Prostate gland (tissue), 2 donors: ENCODE results near the gene HS1BP3.

ENCODE experiments used
- CTCF ChIP-seq, 4 experiments: fragments of 200-600 bp in 2 of 4; fragments of 450-650 bp in 2 of 4; sonication (generic) in 2 of 4; IDR thresholded peaks; 1 replicate in 3 of 4; 2 replicates in 1 of 4; pipeline ENCODE4 v1.5.1; 2016 to 2019; ENCODE audit warnings: antibody characterized with exemption in 4 of 4, mild to moderate bottlenecking in 2 of 4, moderate library complexity in 2 of 4
- POLR2AphosphoS5 ChIP-seq: sonication (generic); formaldehyde crosslinking; IDR thresholded peaks from one replicate; pipeline ENCODE4 v1.6.1; 2017; ENCODE audit warnings: antibody characterized with exemption

GRCh38 chr2:20633001-20633400 is 17.9 kb downstream of the HS1BP3 start:
- TF ChIP-seq POLR2AphosphoS5 (no peak), CTCF (IDR thresholded peaks at IDR 0.05) (no peak)
